Liver (tissue), 9 donors: ENCODE measurements around the gene PARD3. TPM values are rescaled to one million over a fixed set of nuclear protein-coding genes. Genes with fewer than 3 reads are reported as not detected.

Source experiments
- DNase-seq: peaks from one replicate; pipeline ENCODE4 v3.0.0-alpha.2; 2017; ENCODE audit warnings: low spot score
- H3K27ac ChIP-seq, 2 donors: one replicate each; pipeline ENCODE4 v1.7.0; 2013; ENCODE audit warnings: inconsistent platforms in 2 of 2, low read length in 2 of 2, control low read depth in 1 of 2, low read depth in 1 of 2, mild to moderate bottlenecking in 1 of 2
- H3K27me3 ChIP-seq, 4 donors: one replicate each; pipeline versions ENCODE4 v1.6.1 to v1.7.0; 2013; ENCODE audit warnings: low read length in 3 of 4, inconsistent platforms in 1 of 4, mild to moderate bottlenecking in 1 of 4, moderate library complexity in 1 of 4; ENCODE audit not compliant: control insufficient read depth in 4 of 4, insufficient read depth in 4 of 4
- H3K36me3 ChIP-seq, 4 donors: one replicate each; pipeline versions ENCODE4 v1.6.1 to v1.7.0; 2013; ENCODE audit warnings: low read length in 3 of 4, mild to moderate bottlenecking in 3 of 4, low read depth in 1 of 4, moderate library complexity in 1 of 4; ENCODE audit not compliant: control insufficient read depth in 4 of 4, insufficient read depth in 3 of 4
- H3K4me1 ChIP-seq, 4 donors: one replicate each; pipeline versions ENCODE4 v1.6.1 to v1.7.0; 2013; ENCODE audit warnings: low read length in 3 of 4, mild to moderate bottlenecking in 3 of 4, moderate library complexity in 1 of 4; ENCODE audit not compliant: control insufficient read depth in 4 of 4, insufficient read depth in 4 of 4
- H3K4me3 ChIP-seq, 3 donors: one replicate each; pipeline versions ENCODE4 v1.6.1 to v1.7.0; 2013; ENCODE audit warnings: low read length in 3 of 3, control low read depth in 1 of 3, low read depth in 1 of 3, mild to moderate bottlenecking in 1 of 3
- H3K9ac ChIP-seq, 2 donors: one replicate each; pipeline ENCODE4 v1.7.0; 2013; ENCODE audit warnings: low read length in 2 of 2, mild to moderate bottlenecking in 2 of 2, moderate library complexity in 2 of 2, control low read depth in 1 of 2, low read depth in 1 of 2
- H3K9me3 ChIP-seq, 4 donors: one replicate each; pipeline versions ENCODE4 v1.6.1 to v1.7.0; 2013; ENCODE audit warnings: low read length in 3 of 4; ENCODE audit not compliant: control insufficient read depth in 4 of 4
- ATF3 ChIP-seq: IDR thresholded peaks from 2 replicates; pipeline ENCODE4 v1.6.1; 2016; ENCODE audit warnings: antibody characterized with exemption
- CTCF ChIP-seq: fragments of 150-350 bp; IDR thresholded peaks from 2 replicates; pipeline ENCODE4 v1.5.1; 2017; ENCODE audit warnings: improper control_type of control experiment, low read depth, low read length; ENCODE audit not compliant: missing input control
- EGR1 ChIP-seq, 2 donors: IDR thresholded peaks; 2 replicates each; pipeline ENCODE4 v1.6.1; 2016 to 2018; ENCODE audit warnings: antibody characterized with exemption in 2 of 2, low read depth in 2 of 2
- FOXA1 ChIP-seq: IDR thresholded peaks from 2 replicates; pipeline ENCODE4 v1.6.1; 2016; ENCODE audit warnings: antibody characterized with exemption
- FOXA2 ChIP-seq: IDR thresholded peaks from 2 replicates; pipeline ENCODE4 v1.6.1; 2016; ENCODE audit warnings: antibody characterized with exemption
- GABPA ChIP-seq, 2 donors: IDR thresholded peaks in 1 of 2; conservative IDR thresholded peaks in 1 of 2; 2 replicates each; pipeline ENCODE4 v1.6.1; 2016; ENCODE audit warnings: antibody characterized with exemption in 2 of 2, mild to moderate bottlenecking in 1 of 2, moderate library complexity in 1 of 2
- HNF4A ChIP-seq, 2 donors: conservative IDR thresholded peaks; 2 replicates each; pipeline ENCODE4 v1.6.1; 2016; ENCODE audit warnings: antibody characterized with exemption in 2 of 2, mild to moderate bottlenecking in 2 of 2
- HNF4G ChIP-seq: IDR thresholded peaks from 2 replicates; pipeline ENCODE4 v1.6.1; 2016; ENCODE audit warnings: antibody characterized with exemption
- JUND ChIP-seq, 2 donors: IDR thresholded peaks; 2 replicates each; pipeline ENCODE4 v1.6.1; 2016; ENCODE audit warnings: antibody characterized with exemption in 2 of 2
- MAX ChIP-seq: IDR thresholded peaks from 2 replicates; pipeline ENCODE4 v1.6.1; 2016; ENCODE audit warnings: antibody characterized with exemption
- NR2F2 ChIP-seq: IDR thresholded peaks from 2 replicates; pipeline ENCODE4 v1.6.1; 2016; ENCODE audit warnings: antibody characterized with exemption
- RAD21 ChIP-seq, 2 donors: IDR thresholded peaks; 2 replicates each; pipeline ENCODE4 v1.6.1; 2016; ENCODE audit warnings: antibody characterized with exemption in 2 of 2, mild to moderate bottlenecking in 2 of 2
- REST ChIP-seq: IDR thresholded peaks from 2 replicates; pipeline ENCODE4 v1.6.1; 2016; ENCODE audit warnings: antibody characterized with exemption, mild to moderate bottlenecking
- RXRA ChIP-seq, 2 donors: IDR thresholded peaks; 2 replicates each; pipeline ENCODE4 v1.6.1; 2017 to 2018; ENCODE audit warnings: antibody characterized with exemption in 2 of 2, mild to moderate bottlenecking in 1 of 2
- SP1 ChIP-seq: IDR thresholded peaks from 2 replicates; pipeline ENCODE4 v1.6.1; 2018; ENCODE audit warnings: antibody characterized with exemption, mild to moderate bottlenecking
- TAF1 ChIP-seq: conservative IDR thresholded peaks from 2 replicates; pipeline ENCODE4 v1.6.1; 2016; ENCODE audit warnings: antibody characterized with exemption, mild to moderate bottlenecking
- YY1 ChIP-seq: IDR thresholded peaks from 2 replicates; pipeline ENCODE4 v1.6.1; 2016; ENCODE audit warnings: antibody characterized with exemption, mild to moderate bottlenecking
- ZBTB33 ChIP-seq: IDR thresholded peaks from 2 replicates; pipeline ENCODE4 v1.6.1; 2016; ENCODE audit warnings: antibody characterized with exemption
- WGBS: extraction: QIAGEN DNeasy Blood & Tissue Kit; methylation state at CpG from one replicate; pipeline ENCODE4 v1.1.7; 2013; 5-methylcytosine and 5-hydroxymethylcytosine counted together
- polyA plus RNA-seq, 2 donors: library from polyadenylated mRNA; stranded (reverse) in 1 of 2; unstranded in 1 of 2; fragments of 200-250 nt in 1 of 2; fragments of >200 nt in 1 of 2; fragmentation: Nextera tagmentation in 1 of 2; extraction: Ambion mirVana in 1 of 2; gene quantifications; one replicate each; pipeline versions ENCODE4 v1.2.1 to v1.2.3, GENCODE V29; 2013 to 2015
- total RNA-seq, 2 donors: library from RNA; depleted of rRNA; stranded (reverse); fragments of >200 nt; gene quantifications; one replicate each; pipeline ENCODE4 v1.2.3, GENCODE V29; 2014
- donor health status: healthy.
- donor health status: healthy.
- donor health status: healthy.
- donor health status: healthy.
- donor health status: healthy.

PARD3 gene
- total and polyA plus RNA-seq, 4 donors: 12.3 to 43.8 (median 13.5) TPM

GRCh38 chr10:34711500-34711899 is 103.6 kb downstream of the PARD3 start:
- Histone ChIP-seq H3K36me3 (no peaks in the 10 kb centered on the region), H3K4me1 (peaks cover 7 to 36% (median 20%) of the 10 kb centered on the region in 4 donors)
- 29% methylated on average over 3 of the region's 3 CpGs for WGBS

More at GRCh38 chr10:34711500-34711899, 103.6 kb downstream of the PARD3 start:
- Histone ChIP-seq H3K4me3 (no peak overlapping the region), H3K27me3 (no peaks in the 10 kb centered on the region), H3K27ac (peak overlapping the region; percentile 63 to 71), H3K9ac (no peak overlapping the region), H3K9me3 (no peaks in the 10 kb centered on the region)
- no peak for DNase-seq
- peak; percentile 43 for TF ChIP-seq SP1
- TF ChIP-seq RAD21 (IDR thresholded peaks at IDR 0.05): peak; percentile 12 to 45
- TF ChIP-seq HNF4A (conservative IDR thresholded peaks at IDR 0.05): peak; percentile 31 to 40
- TF ChIP-seq ATF3: no peak
- TF ChIP-seq FOXA2: no peak
- TF ChIP-seq CTCF: peak; percentile 2
- no peak for TF ChIP-seq HNF4G
- TF ChIP-seq EGR1 (IDR thresholded peaks at IDR 0.05; ENCODE audit: low read depth in 2 of 2): peak in 1 of 2 donors; percentile 27
- TF ChIP-seq FOXA1: no peak
- TF ChIP-seq MAX: no peak
- no peak for TF ChIP-seq TAF1
- TF ChIP-seq NR2F2: peak; percentile 92
- TF ChIP-seq REST: peak; percentile 25
- TF ChIP-seq JUND (IDR thresholded peaks at IDR 0.05): peak in 1 of 2 donors; percentile 40
- no peak for TF ChIP-seq ZBTB33
- no peak for TF ChIP-seq YY1
- TF ChIP-seq GABPA (IDR thresholded peaks at IDR 0.05 in 1 of 2, conservative IDR thresholded peaks at IDR 0.05 in 1 of 2): no peak
- TF ChIP-seq RXRA (IDR thresholded peaks at IDR 0.05): peak; percentile 72 to 79
